NCI-H82 treated with DMSO at 0.1 percent for 48 hours (cell line): Measurements from ENCODE around the gene TMUB2.
"Not testable (repeated sequence)": the region's sequence is repeated elsewhere in the genome, so short reads cannot be mapped to it uniquely, and the experiment has no call there.

ENCODE experiments used
- DNase-seq: peaks from one replicate; lab custom pipeline; 2025; ENCODE audit not compliant: unreplicated experiment; lab: John Stamatoyannopoulos, UW

Gene TMUB2

DNA sequence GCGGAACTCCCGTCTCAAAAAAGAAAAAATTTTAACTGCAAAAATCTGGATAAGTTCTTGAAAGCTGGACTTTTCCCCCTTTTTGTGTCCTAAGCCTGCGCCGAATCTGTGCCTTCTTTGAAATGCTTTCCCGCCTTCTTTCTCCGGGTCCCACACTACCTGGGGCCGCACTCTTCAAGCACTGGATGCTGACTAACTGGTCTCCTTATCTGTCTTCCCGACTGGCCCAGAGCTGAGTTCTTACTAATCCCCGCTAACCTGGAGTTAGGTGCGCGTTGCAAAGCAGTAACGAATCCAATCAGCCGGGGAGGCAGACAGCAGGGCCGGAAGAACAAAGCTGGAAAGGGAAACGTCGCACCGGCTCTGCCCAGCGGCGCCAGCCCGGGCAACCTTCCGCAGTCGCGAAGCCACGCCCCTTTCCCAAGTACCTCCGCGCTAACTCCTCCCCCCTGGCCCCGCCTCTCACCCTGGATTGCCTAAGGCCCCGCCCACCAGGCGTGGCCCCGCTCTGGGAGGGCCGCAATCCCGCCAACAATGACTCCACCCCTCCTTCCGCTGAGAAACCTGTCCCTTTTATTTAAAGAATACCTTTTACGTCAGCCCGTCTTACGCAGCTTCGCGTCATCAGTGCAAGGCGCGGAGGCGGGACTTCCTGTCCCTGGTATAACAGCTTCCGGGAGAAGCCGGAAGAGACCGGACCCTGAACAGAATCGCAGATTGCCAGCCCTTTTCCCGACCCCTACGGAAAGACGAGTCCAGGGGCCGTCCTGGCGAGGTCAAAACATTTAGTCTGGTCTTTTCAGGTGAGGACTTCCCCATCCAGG lies at the start of gene TMUB2:
TMUB2 (plus strand) TSS at position 666 of the 824 bp plus-strand sequence. CDS start 737 bp downstream, outside the sequence.
- peak; percentile 100 for DNase-seq

DNA sequence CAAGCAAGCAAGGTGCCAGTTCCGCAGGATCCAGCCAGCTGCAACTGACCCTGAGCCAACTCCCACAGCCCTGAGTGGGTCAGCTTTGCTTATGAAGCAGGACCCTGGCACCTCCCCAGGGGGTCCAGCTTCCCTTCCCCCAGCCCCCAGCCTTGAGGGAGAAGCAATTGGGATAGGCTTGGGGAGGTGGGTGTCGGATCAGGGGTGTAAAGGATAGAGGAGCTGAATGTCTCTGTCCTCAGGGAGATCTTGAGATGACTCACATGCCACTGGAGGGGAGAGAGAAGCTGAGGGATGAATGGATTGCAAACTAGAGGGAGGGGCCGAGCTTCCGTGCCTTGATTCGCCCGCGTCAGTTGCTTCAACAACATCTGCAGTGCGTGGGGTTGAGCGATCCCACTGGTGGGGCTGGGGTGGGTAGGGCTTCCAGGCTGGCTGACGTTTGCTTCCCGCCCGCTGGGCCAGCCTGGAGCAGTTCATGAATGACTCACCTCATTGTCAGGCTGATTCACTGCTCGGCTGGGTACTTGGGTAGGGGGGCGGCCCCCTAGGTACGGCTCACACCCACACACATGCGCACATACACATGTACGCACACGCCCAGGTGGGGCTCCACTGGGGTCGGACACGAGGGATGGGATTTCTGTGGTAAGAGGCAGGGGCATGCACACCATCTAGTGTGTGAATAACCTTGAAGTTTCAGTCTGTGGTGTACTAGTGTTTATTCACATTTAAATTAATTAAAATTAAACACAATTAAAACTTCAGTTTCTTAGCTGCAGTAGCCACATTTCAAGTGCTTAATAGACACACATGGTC lies 48.7 kb upstream of the TMUB2 start:
- DNase-seq = no peak

DNA sequence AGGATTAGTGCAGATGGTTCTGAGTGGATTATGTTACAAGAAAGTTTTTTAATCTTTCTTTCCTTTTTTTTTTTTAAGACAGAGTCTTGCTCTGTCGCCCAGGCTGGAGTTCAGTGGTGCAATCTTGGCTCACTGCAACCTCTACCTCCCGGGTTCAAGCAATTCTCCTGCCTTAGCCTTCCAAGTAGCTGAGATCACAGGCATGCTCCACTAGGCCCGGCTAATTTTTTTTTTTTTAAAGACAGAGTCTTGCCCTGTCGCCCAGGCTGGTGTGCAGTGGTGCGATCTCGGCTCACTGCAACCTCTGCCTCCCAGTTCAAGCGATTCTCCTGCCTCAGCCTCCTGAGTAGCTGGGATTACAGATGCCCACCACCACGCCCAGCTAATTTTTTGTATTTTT lies 42.9 kb upstream of the TMUB2 start:
- DNase-seq = not testable (repeated sequence)

DNA sequence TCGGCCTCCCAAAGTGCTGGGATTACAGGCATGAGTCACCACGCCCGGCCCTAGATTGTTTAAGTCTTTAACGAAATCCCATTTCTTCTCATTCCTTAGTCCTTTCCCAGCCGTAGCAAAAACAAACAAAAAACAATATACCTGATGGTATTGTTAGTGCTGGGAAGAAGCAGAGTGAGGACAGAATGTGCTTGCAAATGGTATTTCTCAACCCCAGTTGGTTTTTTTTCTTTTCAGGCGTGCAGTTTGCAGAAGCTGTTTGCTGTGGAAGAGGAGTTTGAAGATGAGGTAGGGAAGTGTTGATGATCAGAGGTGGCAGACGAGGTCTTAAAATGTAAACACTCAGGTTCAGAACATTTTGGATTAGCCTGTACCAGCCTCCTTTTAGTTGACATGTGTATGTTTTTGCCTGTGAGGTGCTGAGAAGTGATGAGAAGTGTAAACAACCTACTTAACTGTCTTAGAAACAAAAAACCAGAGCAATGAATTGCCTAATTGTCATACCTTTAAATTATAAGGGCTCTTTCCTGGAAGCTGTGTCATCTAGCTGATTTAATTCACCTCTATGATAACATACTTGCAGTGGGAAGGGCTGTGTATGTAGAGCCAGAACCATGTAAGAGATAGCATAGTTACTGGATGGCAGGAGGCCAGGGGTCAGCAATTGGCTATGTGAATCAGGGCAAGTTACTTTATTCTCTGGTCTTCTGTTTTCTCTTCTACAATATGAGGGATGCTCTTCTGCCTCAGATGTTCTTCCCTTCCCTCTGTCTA lies 41.6 kb upstream of the TMUB2 start:
- DNase-seq = no peak

DNA sequence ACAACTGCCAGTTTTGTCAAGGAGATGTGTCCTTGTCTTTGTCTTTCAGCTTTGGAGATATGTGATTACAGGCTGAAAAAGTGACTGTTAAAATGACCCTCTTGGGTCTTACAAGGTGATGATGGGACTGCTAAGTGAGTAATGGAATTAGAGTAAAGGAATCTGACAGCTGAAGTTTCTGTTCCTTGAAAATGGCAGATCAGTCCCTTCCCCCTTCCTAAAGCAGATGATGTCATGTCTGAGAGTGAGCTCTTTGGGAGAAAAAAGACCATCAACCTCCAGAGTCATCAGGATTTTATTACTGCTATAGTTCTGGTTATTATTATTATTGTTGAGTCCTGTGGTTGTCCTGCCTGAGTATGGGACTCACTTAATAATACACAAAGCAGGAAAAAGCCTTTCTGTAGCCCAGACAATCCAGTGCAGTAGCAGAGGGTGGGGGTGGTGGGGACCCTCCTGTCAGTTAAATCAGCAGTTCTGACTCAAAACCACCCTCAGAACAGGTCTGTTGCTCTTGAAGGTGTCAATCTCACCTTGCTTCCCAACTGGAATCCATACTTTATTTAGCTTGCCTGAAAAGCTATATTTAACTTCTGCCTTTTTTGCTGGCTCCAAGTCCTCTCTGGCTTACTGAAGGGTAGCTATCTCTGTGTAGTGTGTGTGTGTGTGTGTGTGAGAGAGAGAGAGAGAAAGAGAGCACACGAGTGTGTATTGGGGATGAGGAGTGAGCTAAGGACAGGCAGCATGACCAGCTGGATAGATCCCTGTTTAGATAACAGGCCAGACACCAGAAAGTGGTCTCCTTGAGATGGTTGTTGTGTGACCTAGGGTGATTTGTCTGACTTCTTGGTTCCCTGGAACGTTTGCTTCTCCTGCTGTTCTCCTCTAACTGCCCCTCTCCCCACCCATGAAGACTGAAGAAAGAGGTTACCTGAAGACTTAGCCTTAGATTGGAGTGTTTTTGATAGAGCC lies 40.1 kb upstream of the TMUB2 start:
- no peak for DNase-seq

GRCh38 chr17:44147812-44148211 lies 39.0 kb upstream of the TMUB2 start:
- DNase-seq = no peak

DNA sequence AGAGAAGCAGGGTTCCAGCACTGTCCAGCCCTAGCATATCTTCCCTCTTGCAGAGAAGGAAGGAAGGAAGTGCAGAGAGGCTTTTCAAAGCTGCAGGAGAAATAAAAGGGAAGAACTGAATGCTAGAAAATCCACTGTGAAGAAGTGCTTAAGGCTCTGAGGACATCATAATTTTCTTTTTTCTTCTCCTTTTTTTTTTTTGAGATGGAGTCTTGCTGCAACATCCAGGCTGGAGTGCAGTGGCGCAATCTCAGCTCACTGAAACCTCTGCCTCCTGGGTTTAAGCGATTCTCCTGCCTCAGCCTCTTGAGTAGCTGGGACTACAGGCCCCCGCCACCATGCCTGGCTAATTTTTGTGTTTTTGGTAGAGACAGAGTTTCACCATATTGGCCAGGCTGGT lies 37.7 kb upstream of the TMUB2 start:
- DNase-seq = not testable (repeated sequence)

DNA sequence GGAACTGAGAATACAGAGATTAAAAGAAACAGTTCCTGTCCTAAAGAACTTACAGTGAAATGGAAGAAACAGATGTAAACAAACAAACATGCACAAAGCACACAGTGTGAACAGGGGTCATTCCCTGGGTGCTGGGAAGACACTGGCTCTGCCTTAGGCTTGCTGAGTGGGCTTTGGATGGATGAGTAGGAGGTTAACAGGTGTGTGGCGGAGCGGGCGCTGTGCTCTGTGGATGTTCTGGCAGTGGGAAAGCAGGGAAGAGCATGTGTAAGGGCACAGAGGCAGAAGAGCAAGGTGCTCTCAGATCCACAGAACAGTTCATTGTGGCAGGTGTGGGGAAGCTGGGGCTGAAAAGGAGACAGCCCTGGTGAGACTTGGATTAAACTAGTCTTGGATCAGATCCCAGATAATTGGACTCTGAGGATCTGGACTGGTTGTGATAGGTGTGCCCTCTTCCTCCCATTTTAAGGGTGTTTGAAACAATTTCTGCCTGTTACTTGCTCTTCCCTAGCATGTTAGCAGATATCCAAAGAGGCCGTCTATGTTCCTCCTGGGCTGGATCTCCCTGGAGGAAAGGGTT lies 36.9 kb upstream of the TMUB2 start:
- no peak for DNase-seq

DNA sequence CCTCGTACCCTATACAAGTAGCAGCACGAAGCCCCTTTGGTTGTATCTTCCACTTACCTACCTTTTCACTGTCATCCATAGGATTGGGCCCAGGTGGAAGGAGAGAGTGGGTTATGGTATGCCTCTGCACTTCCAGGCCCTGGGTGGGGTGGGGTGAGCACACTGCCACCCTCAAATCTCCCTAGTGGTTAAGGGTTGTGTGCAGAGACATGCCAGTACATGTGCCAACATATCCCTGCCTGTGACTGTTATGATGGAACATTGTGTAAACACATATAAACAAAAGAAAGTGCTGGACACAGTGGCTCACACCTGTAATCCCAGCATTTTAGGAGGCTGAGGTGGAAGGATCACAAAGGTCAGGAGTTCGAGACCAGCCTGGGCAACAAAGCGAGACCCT lies 33.9 kb upstream of the TMUB2 start:
- DNase-seq = no peak

DNA sequence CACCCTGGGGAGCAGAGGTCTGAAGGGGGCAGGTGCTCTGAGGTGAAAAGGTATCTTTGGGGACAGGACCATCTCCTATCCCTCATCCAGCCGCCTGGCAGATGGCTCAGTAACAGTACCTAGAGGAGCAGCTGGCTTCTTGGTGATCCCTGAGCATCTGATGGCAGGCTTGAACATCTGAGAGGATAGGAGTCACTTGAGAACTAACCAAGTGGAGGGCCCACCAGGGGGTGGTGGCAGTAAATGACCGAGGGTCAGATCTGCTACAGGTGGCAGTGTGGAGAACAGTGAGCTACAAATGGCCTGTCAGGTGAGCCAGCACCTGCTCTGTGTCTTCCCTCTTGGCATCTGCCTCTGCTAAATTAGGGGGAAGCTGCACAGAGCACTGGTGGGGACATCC lies 31.3 kb upstream of the TMUB2 start:
- DNase-seq = no peak

DNA sequence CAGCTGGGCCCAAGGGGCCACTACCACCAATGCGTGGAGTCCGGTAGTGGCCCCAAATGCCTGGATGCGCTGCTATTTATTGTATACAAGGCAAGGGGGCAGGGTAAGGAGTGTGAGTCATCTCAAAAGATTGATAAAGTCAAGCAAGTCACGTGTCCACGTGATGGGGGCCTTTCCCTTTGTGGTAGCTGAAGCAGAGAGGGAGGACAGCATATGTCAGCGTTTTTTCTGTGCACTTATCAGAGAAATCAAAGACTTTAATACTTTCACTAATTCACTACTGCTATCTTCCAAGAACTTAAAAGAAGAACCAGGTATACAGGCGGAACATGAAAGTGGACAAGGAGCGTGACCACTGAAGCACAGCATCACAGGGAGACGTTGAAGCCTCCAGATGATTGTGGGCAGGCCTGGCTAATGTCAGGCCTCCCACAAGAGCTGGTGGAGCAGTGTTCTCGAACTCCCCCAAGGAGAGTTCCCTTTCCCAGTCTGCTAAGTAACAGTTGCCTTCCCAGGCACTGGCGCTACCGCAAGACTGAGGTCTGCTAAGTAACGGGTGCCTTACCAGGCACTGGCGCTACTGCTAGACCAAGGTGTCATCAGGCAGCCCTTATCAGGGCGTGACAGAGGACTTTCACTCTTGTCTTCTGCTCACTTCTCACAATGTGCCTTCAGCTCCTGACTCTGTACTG lies 27.1 kb upstream of the TMUB2 start:
- no peak for DNase-seq

DNA sequence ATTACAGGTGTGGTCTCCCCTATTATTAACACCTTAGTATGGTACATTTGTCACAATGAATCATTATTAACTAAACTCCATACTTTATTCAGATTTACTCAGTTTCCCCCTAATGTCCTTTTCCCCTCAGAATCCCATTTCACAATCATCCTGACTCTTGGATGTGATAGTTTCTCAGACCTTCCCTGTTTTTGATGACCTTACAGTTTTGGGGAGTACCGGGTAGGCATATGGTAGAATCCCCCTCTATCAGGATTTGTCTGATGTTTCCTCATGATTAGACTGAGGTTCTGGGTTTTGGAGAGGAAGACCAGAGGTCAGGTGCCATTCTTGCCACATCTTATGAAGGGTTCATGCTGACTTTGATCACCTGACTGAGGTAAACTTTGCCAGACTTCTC lies 22.3 kb upstream of the TMUB2 start:
- no peak for DNase-seq

DNA sequence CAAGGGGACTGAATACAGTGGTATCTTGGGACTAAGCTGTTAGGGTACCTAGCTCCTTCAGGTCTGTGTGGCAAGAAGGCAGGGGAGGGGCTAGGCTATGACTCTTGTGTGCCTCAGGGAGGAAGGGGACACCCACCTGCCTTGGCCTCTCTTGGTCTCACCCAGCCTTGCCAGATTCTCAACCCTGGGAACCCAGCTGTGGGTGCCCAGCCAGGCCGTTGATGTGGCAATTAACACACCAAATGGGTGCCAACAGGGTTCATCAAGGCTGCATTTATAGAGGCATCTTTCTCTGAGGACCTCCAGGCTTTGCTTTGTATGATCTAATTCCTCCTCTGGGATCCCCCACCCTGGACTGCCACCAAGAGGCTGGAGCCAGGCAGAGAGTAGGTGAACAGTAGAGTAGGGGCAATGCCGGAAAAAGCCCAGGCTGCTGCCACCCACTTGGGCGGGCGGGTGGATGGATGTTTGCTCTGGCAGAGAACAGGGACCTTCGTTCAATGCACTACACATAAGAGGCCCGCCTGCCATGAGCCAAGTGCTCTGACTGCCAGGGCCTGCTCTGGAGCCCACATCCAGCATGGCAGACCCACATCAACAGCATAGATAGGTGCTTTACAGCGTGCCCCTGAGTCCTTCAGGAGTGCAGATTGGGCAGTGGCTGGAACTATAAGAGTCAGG lies 19.5 kb upstream of the TMUB2 start:
- no peak for DNase-seq

DNA sequence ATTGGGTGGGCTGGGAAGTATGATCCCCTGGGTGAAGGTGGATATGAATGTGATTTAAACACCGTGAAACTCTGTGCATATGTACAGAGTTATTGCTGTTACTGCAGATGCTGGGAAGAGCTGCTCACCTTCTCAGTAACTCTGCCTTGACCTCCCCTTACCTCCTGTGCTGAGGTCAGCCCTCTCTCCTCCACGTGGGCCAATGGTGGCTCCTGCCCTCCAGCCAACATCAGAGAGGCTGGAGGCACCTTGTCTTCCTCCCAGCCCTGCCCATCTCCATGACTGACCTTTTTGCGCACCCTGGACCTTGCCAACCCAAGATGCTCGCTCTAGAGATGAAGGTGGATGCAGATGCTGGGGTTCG lies 16.7 kb upstream of the TMUB2 start:
- DNase-seq = no peak

DNA sequence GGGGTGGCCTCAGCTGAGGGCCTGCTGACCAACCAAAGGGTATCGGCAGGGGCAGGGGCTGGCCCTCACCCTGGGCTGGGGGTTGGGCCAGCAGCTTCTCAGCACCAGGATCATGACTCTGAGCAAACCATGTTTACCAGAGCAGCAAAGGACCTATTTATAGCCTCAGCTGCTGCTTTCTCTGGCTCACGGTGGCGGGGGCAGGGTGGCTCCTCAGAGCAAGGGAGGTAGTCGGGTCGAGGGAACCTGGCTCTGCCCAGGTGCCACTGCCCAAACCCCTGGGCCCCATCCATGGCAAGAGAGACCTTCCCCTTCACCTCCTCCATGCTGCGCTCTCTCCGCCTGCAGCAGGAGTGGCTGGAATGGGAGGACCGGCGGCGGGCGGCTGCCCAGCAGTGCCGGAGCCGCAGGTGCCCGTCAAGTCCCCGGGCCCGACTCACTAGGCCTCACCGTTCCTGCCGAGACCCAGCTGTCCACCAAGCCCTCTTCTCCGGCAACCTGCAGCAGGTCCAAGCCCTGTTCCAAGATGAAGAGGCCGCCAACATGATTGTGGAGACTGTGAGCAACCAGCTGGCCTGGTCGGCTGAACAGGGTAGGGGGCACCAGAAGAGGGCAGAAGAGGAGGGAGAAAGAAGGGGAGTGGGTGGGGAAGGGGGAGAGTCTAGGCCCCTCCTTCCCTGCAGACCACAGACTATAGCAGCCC lies 16.1 kb upstream of the TMUB2 start, which contains the start of gene ASB16:
ASB16 (plus strand) TSS at position 206 of the 703 bp plus-strand sequence; CDS start at position 292, 86 bp downstream.
- DNase-seq = no peak

DNA sequence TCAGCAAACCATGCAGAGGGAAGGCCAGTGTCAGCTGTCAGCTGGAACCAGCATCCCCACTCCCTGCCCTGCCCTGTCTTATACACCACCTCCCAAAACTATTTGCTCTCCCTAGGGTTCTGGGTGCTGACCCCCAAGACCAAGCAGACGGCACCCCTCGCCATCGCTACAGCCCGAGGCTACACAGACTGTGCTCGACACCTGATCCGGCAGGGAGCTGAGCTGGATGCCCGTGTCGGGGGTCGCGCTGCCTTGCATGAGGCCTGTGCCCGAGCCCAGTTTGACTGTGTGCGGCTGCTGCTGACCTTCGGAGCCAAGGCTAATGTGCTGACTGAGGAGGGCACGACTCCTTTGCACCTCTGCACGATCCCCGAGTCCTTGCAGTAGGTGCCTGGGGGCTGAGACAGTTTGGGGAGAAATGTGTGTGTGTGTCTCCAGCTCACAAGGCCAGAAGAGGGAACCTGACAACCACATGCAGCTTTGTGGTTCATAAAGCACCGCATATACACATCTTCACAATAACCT lies 14.8 kb upstream of the TMUB2 start:
- DNase-seq = no peak

- DNase-seq = no peak
Observed at GRCh38 chr17:44174427-44174826, 12.3 kb upstream of the TMUB2 start.

DNA sequence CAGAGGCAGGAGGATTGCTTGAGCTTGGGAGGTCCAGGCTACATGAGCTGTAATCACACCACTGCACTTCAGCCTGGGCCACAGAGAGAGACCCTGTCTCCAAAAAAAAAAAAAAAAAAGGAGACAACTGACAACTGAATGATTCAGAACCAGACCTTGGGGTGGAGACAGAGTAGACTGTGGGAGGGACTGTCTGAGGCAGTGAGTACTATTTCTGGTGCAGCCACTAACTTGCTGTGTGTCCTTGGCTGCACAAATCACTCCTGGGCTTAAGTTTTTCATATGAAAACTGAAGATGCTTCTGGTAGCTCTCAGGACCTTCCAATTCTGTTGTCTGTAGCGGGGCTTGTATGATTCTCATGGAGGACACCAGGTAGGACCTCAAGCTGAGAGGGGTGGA lies 10.5 kb upstream of the TMUB2 start:
- no peak for DNase-seq
